GM10266 (cell line): Measurements from ENCODE around the gene IFT43.

ENCODE experiments used
- DNase-seq: peaks from one replicate; pipeline ENCODE4 v3.0.0; 2012; ENCODE audit errors: extremely low spot score
- TF ChIP-seq, protein P1 (sequence below): IDR thresholded peaks from 2 replicates; pipeline ENCODE4 v1.5.1; 2012; ENCODE audit warnings: mild to moderate bottlenecking, low read depth; ENCODE audit not compliant: control insufficient read depth, insufficient read depth; ENCODE audit errors: missing control alignments

Gene IFT43

GRCh38 chr14:76112889-76113624, 127.5 kb downstream of the IFT43 start:
- no peak for DNase-seq
- TF ChIP-seq, protein P1, sequence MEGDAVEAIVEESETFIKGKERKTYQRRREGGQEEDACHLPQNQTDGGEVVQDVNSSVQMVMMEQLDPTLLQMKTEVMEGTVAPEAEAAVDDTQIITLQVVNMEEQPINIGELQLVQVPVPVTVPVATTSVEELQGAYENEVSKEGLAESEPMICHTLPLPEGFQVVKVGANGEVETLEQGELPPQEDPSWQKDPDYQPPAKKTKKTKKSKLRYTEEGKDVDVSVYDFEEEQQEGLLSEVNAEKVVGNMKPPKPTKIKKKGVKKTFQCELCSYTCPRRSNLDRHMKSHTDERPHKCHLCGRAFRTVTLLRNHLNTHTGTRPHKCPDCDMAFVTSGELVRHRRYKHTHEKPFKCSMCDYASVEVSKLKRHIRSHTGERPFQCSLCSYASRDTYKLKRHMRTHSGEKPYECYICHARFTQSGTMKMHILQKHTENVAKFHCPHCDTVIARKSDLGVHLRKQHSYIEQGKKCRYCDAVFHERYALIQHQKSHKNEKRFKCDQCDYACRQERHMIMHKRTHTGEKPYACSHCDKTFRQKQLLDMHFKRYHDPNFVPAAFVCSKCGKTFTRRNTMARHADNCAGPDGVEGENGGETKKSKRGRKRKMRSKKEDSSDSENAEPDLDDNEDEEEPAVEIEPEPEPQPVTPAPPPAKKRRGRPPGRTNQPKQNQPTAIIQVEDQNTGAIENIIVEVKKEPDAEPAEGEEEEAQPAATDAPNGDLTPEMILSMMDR = no peak

GRCh38 chr14:76113691-76114090, 128.1 kb downstream of the IFT43 start:
- no peak for DNase-seq
- TF ChIP-seq, protein P1 = no peak

DNA sequence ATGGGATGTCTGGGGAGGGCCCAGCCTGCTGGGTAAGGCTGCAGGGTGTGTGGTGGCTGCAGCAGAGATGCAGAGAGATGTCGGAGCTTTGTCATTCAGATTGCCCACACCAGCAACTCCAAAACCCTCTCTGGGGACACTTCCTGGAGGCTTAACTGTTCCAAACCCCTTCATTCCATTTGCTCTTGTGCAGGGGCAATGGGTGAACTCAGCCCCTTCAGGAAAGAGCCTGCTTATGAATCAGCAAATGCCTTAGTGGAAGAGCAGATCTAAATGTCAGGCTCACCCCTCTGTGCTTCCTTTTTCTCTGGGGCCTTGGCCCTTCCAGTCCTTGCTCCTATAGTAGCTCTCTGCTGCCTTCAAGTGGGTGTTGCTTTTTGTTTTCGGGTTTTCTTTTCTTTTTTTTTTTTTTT, 129.5 kb downstream of the IFT43 start:
- TF ChIP-seq, protein P1 = no peak
- DNase-seq = no peak

DNA sequence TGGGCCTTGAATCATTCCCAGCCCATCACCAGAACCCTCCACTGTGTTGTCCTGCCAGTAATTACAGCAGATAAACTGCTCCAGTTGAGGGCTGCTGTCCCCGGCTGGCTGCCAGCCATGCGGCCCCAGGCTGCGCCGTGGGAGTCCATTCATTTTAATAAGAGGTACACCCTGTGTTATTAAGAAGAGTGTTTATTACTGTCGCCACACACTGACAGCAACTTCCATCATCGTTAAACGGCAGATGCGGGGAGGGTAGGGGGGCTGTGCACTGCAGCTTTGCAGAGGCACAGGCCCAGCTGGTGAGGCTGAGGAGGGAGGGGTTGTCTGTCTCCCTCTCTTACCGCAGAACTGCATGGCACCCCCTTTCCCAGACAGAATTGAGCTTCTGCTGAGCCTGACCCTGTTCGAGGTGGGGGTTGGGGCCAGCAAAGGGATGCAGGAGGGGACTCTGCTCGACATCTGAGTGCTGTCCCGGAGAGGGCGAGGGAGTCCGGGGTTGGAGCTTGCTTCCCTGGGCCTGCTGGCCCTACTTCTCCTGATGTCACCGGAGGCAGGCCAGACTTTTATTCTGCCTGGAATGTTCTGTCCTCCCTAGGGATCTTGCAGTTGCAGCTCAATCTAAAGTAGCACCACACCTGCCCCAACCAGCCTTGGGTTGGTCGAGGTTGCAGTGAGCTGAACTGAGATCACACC, 132.4 kb downstream of the IFT43 start:
- TF ChIP-seq, protein P1 = no peak
- DNase-seq = no peak

DNA sequence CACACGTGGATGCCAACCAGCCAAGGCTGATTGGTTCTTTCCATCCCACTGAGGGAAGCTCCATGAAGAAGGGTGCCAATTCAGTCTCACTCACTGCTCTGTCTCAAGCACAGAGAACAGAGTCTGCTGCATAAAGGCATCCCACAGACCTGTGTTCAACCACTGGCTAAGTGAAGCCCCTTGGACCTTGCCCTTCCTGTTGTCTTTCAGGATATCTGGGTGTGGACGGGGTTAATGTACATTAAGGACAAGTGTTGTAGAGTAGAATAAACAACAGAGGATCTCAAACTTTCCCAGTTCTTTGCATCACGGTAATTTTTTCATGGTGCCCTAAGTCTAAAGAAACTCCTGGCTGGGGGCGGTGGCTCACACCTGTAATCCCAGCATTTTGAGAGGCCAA, 133.0 kb downstream of the IFT43 start:
- TF ChIP-seq, protein P1 = no peak
- no peak for DNase-seq

- no peak for DNase-seq
- TF ChIP-seq, protein P1 = no peak
Measured at GRCh38 chr14:76121089-76121748, 135.7 kb downstream of the IFT43 start.

DNA sequence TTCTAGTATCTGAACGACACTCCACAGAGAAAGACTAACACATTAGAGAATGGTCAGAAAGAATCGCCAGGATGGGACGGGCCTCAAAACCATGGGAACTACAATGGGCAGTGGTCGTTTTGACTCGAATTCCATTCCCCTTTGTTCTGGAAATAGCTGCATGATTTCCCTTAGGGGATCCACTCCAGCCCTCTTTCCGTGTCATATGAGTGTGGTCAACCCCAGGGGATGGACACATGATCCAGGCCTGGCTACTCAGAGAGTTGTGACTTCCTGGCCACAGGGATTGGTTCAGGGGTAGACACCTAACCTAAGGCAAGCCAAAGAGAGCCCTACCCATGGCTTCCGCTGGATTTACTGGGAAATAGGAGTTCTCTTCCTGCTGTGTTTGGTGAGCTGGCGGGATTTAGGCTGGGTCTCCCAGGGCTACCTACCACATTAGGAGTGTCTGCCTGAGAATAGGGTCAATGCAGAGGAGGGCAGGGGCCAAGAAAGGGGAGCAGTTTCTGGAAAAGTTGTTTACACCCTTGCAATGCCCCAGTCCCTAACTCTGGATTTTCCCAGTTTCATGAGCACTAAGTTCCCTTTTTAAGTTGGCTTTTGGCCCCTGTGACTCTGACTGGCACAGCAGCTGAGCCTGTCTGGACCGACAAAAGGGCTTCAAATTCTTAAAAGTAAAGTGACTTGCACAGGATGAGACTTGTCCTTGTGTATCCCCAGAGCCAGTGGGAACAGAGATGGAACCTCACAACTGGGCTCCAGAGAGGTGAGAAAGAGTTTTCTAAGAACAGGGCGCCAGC, 138.1 kb downstream of the IFT43 start:
- TF ChIP-seq, protein P1 = no peak
- no peak for DNase-seq
